ENCODE results near the gene BTBD9. TPM values are rescaled to one million over a fixed set of nuclear protein-coding genes. Genes with fewer than 3 reads are reported as not detected.

Gene BTBD9
- total RNA-seq, 1 experiment from 2014 or later, result 4.7 TPM

GRCh38 chr6:38272222-38272621 is 367.5 kb downstream of the BTBD9 start:
- Histone ChIP-seq H3K79me2 (ENCODE audit: low read length) (no peaks in the 10 kb centered on the region), H3K4me3 (ENCODE audit: low read length) (no peak overlapping the region), H3K27ac (ENCODE audit: low read length) (no peak overlapping the region), H3K36me3 (ENCODE audit: insufficient read depth, low read length) (no peaks in the 10 kb centered on the region), H2AFZ (ENCODE audit: low read length) (no peak overlapping the region), H3K4me2 (ENCODE audit: low read depth, low read length, poor library complexity, severe bottlenecking) (no peak overlapping the region), H4K20me1 (ENCODE audit: insufficient read depth, low read depth, low read length) (0 out of 2 replicates have a peak, but pooled peaks cover 4% of the 10 kb centered on the region), H3K9me3 (ENCODE audit: low read length) (no peaks in the 10 kb centered on the region), H3K9ac (ENCODE audit: low read length) (no peak overlapping the region), H3K9me2 (replicated peaks; ENCODE audit: insufficient read depth, low read length) (no peaks in the 10 kb centered on the region), H3K27me3 (ENCODE audit: low read length) (no peaks in the 10 kb centered on the region), H3K4me1 (ENCODE audit: low read length) (no peaks in the 10 kb centered on the region)
- no peak for DNase-seq

GRCh38 chr6:38271081-38271480 is 368.6 kb downstream of the BTBD9 start:
- Histone ChIP-seq H3K9me3 (ENCODE audit: low read length) (no peaks in the 10 kb centered on the region), H3K9me2 (replicated peaks; ENCODE audit: insufficient read depth, low read length) (no peaks in the 10 kb centered on the region), H3K36me3 (ENCODE audit: insufficient read depth, low read length) (no peaks in the 10 kb centered on the region), H3K27ac (ENCODE audit: low read length) (no peak overlapping the region), H2AFZ (ENCODE audit: low read length) (no peak overlapping the region), H3K4me2 (ENCODE audit: low read depth, low read length, poor library complexity, severe bottlenecking) (no peak overlapping the region), H4K20me1 (ENCODE audit: insufficient read depth, low read depth, low read length) (0 out of 2 replicates have a peak, but pooled peaks cover 4% of the 10 kb centered on the region), H3K4me3 (ENCODE audit: low read length) (no peak overlapping the region), H3K9ac (ENCODE audit: low read length) (no peak overlapping the region), H3K79me2 (ENCODE audit: low read length) (no peaks in the 10 kb centered on the region), H3K4me1 (ENCODE audit: low read length) (no peaks in the 10 kb centered on the region), H3K27me3 (ENCODE audit: low read length) (no peaks in the 10 kb centered on the region)
- DNase-seq, result no peak

DNA sequence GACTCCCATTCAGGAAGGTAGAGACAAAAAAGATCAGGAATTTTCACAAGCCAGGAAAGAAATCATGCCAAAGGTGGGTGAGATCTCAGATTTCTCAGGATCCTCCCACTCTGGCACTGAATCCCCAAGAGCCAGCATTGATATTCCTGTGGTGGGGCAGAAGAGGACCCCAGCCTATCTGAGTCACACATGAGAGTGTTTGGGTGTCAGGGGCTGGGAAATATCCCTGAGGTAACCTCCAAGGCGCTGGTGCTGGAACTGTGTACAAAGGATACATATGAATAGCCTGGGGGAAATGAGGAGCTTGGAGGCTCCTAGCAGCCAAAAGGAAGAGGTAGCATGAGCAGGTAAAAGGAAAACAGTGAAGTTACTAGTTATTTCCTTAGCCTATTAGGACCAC is 369.4 kb downstream of the BTBD9 start:
- Histone ChIP-seq H3K9ac (ENCODE audit: low read length) (no peak overlapping the region), H3K4me3 (ENCODE audit: low read length) (no peak overlapping the region), H3K4me1 (ENCODE audit: low read length) (no peaks in the 10 kb centered on the region), H3K4me2 (ENCODE audit: low read depth, low read length, poor library complexity, severe bottlenecking) (no peak overlapping the region), H4K20me1 (ENCODE audit: insufficient read depth, low read depth, low read length) (0 out of 2 replicates have a peak, but pooled peaks cover 4% of the 10 kb centered on the region), H3K9me3 (ENCODE audit: low read length) (no peaks in the 10 kb centered on the region), H3K79me2 (ENCODE audit: low read length) (no peaks in the 10 kb centered on the region), H3K27me3 (ENCODE audit: low read length) (no peaks in the 10 kb centered on the region), H3K9me2 (replicated peaks; ENCODE audit: insufficient read depth, low read length) (no peaks in the 10 kb centered on the region), H2AFZ (ENCODE audit: low read length) (no peak overlapping the region), H3K36me3 (ENCODE audit: insufficient read depth, low read length) (no peaks in the 10 kb centered on the region), H3K27ac (ENCODE audit: low read length) (no peak overlapping the region)
- DNase-seq, result no peak

DNA sequence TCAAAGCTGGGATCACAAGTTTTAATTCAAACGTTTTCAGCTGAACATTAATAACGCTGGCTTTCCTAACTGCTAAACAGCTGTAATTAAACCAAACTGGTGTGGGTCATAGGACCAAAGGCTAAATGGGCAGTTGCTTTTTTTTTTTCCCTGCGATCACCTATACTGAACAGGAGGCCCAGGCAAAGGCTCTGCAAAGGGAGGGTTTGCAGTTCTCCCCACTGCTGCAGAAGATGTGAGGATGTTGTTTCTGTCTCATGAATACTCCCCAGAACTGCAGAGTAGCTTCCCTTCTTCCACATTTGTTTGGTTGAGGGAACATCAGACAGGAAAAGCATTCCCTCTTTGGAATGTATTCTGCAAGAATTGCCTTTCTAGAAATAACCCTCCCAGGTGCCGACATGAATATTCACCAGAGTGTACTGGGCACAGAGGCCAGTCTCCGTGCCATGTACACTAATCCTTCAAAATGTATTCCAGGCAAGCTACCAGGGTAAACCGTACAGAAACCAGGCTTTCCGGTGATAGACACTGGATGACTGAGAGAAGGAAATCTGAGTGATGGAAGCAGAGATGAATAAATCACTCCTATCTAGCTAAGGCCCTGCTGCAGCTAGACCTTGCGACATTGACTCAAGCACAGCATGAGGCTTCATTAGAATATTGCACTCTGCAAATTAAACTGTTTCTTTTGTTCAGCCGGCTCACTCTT is 370.1 kb downstream of the BTBD9 start:
- Histone ChIP-seq H3K36me3 (ENCODE audit: insufficient read depth, low read length) (no peaks in the 10 kb centered on the region), H3K4me3 (ENCODE audit: low read length) (no peak overlapping the region), H4K20me1 (ENCODE audit: insufficient read depth, low read depth, low read length) (0 out of 2 replicates have a peak, but pooled peaks cover 4% of the 10 kb centered on the region), H3K9me2 (replicated peaks; ENCODE audit: insufficient read depth, low read length) (no peaks in the 10 kb centered on the region), H3K9ac (ENCODE audit: low read length) (no peak overlapping the region), H2AFZ (ENCODE audit: low read length) (no peak overlapping the region), H3K79me2 (ENCODE audit: low read length) (no peaks in the 10 kb centered on the region), H3K9me3 (ENCODE audit: low read length) (no peaks in the 10 kb centered on the region), H3K4me2 (ENCODE audit: low read depth, low read length, poor library complexity, severe bottlenecking) (no peak overlapping the region), H3K27me3 (ENCODE audit: low read length) (no peaks in the 10 kb centered on the region), H3K4me1 (ENCODE audit: low read length) (no peaks in the 10 kb centered on the region), H3K27ac (ENCODE audit: low read length) (no peak overlapping the region)
- no peak for DNase-seq

DNA sequence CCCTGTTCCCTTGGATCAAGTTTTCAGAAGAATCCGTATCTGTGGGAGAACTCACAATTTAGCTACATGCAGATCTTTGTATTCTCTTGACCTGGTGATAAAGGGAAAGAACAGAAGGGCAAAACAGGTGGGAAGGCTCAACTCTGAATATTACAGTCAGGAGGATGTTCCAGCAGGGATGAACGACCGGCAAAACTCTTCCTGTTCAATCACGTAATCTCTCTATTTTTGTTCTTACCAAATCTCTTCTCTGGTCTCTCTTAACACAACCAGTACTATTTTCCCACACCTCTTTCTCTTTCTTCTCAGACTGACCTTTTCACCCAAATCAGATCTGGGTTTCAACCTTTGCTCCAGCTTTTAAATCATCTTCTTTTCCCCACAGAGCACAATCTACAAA is 371.4 kb downstream of the BTBD9 start:
- Histone ChIP-seq H2AFZ (ENCODE audit: low read length) (no peak overlapping the region), H3K9me2 (replicated peaks; ENCODE audit: insufficient read depth, low read length) (no peaks in the 10 kb centered on the region), H3K9me3 (ENCODE audit: low read length) (no peaks in the 10 kb centered on the region), H3K79me2 (ENCODE audit: low read length) (no peaks in the 10 kb centered on the region), H3K27me3 (ENCODE audit: low read length) (no peaks in the 10 kb centered on the region), H4K20me1 (ENCODE audit: insufficient read depth, low read depth, low read length) (0 out of 2 replicates have a peak, but pooled peaks cover 4% of the 10 kb centered on the region), H3K9ac (ENCODE audit: low read length) (no peak overlapping the region), H3K4me3 (ENCODE audit: low read length) (no peak overlapping the region), H3K4me1 (ENCODE audit: low read length) (no peaks in the 10 kb centered on the region), H3K36me3 (ENCODE audit: insufficient read depth, low read length) (no peaks in the 10 kb centered on the region), H3K27ac (ENCODE audit: low read length) (no peak overlapping the region), H3K4me2 (ENCODE audit: low read depth, low read length, poor library complexity, severe bottlenecking) (no peak overlapping the region)
- no peak for DNase-seq

DNA sequence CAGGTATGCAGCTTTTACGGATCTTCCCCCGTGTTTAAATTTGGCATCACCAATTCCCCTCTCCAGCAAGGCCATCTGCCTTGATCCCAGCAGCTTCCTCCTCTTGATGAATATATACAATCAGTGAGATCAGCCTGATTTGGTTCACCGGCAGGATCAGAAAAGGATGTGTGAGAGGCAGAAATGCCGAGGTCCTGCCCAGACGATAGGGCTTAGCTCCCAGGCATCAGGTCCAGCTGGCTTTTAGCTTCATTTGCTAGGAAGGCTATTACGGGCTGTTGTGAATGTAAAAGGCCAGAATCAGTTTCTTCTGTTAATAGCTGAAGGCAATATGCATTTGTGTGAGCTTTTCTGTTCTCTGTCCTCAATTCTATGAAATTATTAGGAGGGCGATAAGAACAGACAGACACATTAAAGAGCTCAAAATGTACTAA is 372.8 kb downstream of the BTBD9 start:
- Histone ChIP-seq H3K36me3 (ENCODE audit: insufficient read depth, low read length) (no peaks in the 10 kb centered on the region), H3K27me3 (ENCODE audit: low read length) (no peaks in the 10 kb centered on the region), H3K4me2 (ENCODE audit: low read depth, low read length, poor library complexity, severe bottlenecking) (no peak overlapping the region), H4K20me1 (ENCODE audit: insufficient read depth, low read depth, low read length) (no peaks in the 10 kb centered on the region), H3K27ac (ENCODE audit: low read length) (no peak overlapping the region), H3K9me2 (replicated peaks; ENCODE audit: insufficient read depth, low read length) (no peaks in the 10 kb centered on the region), H3K9ac (ENCODE audit: low read length) (no peak overlapping the region), H3K4me1 (ENCODE audit: low read length) (no peaks in the 10 kb centered on the region), H3K4me3 (ENCODE audit: low read length) (no peak overlapping the region), H2AFZ (ENCODE audit: low read length) (no peak overlapping the region), H3K79me2 (ENCODE audit: low read length) (no peaks in the 10 kb centered on the region), H3K9me3 (ENCODE audit: low read length) (no peaks in the 10 kb centered on the region)
- no peak for DNase-seq

GRCh38 chr6:38264605-38265004 is 375.1 kb downstream of the BTBD9 start:
- Histone ChIP-seq H3K27ac (ENCODE audit: low read length) (no peak overlapping the region), H3K36me3 (ENCODE audit: insufficient read depth, low read length) (no peaks in the 10 kb centered on the region), H3K9me2 (replicated peaks; ENCODE audit: insufficient read depth, low read length) (no peaks in the 10 kb centered on the region), H4K20me1 (ENCODE audit: insufficient read depth, low read depth, low read length) (no peaks in the 10 kb centered on the region), H3K27me3 (ENCODE audit: low read length) (no peaks in the 10 kb centered on the region), H3K4me1 (ENCODE audit: low read length) (no peaks in the 10 kb centered on the region), H3K4me2 (ENCODE audit: low read depth, low read length, poor library complexity, severe bottlenecking) (no peak overlapping the region), H3K9me3 (ENCODE audit: low read length) (no peaks in the 10 kb centered on the region), H3K9ac (ENCODE audit: low read length) (no peak overlapping the region), H2AFZ (ENCODE audit: low read length) (no peak overlapping the region), H3K79me2 (ENCODE audit: low read length) (no peaks in the 10 kb centered on the region), H3K4me3 (ENCODE audit: low read length) (no peak overlapping the region)
- DNase-seq, result no peak

DNA sequence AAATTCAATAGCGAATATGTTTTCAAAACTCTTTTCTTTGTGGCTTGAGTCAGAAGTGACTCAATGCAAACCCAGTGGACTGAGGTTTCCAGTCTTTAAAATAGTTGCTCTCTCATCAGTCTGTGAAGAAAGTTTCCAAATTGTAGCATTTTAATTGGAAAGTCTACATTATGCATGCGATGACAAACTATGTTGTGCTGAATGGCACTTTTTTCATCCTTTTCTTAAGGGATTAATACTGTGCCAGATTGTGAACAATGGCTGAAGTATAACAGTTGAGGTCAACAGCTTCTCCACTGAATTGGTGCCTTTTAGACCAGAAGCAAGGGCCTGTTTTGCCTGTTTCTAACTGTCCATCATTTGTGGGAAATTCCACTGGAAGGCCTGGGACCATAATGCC is 377.1 kb downstream of the BTBD9 start:
- Histone ChIP-seq H3K27ac (ENCODE audit: low read length) (no peak overlapping the region), H3K4me1 (ENCODE audit: low read length) (no peaks in the 10 kb centered on the region), H4K20me1 (ENCODE audit: insufficient read depth, low read depth, low read length) (no peaks in the 10 kb centered on the region), H3K9me2 (replicated peaks; ENCODE audit: insufficient read depth, low read length) (no peaks in the 10 kb centered on the region), H3K27me3 (ENCODE audit: low read length) (no peaks in the 10 kb centered on the region), H3K4me3 (ENCODE audit: low read length) (no peak overlapping the region), H3K36me3 (ENCODE audit: insufficient read depth, low read length) (no peaks in the 10 kb centered on the region), H3K79me2 (ENCODE audit: low read length) (no peaks in the 10 kb centered on the region), H3K9me3 (ENCODE audit: low read length) (no peaks in the 10 kb centered on the region), H3K9ac (ENCODE audit: low read length) (no peak overlapping the region), H3K4me2 (ENCODE audit: low read depth, low read length, poor library complexity, severe bottlenecking) (no peak overlapping the region), H2AFZ (ENCODE audit: low read length) (no peak overlapping the region)
- DNase-seq, result no peak

Measured in Karpas-422 (cell line).